GM12878 (cell line): ENCODE data around the gene DDX52. TPM values are rescaled to one million over a fixed set of nuclear protein-coding genes. Genes with fewer than 3 reads are reported as not detected.

Experiments used
- ATAC-seq: fragments of 200-7000 bp; cut with Tn5 transposase; 3 replicates; pipeline ENCODE4 v1.9.1; 2020; ENCODE audit warnings: mild to moderate bottlenecking, moderate library complexity
- BruUV-seq: library from RNA; stranded (reverse); fragments of 400-500 nt; replicated peaks from 2 replicates; lab custom pipeline; 2021; lab: Mats Ljungman, UMichigan
- CTCF ChIA-PET: fragments of 300-600 bp; sonication (Branson Sonifier 250); formaldehyde crosslinking; extraction: SDS; loops from one replicate; lab custom pipeline; 2021; ENCODE audit warnings: inconsistent platforms; lab: Yijun Ruan, JAX
- POLR2A ChIA-PET: fragments of 350-600 bp; formaldehyde crosslinking; extraction: SDS; loops from one replicate; lab custom pipeline; 2021; ENCODE audit warnings: inconsistent platforms; lab: Charles Lee
- RAD21 ChIA-PET: fragments of 300-600 bp; sonication (Branson Sonifier 250); formaldehyde crosslinking; loops from one replicate; lab custom pipeline; 2023; ENCODE audit warnings: antibody characterized with exemption; ENCODE audit not compliant: unreplicated experiment; lab: Charles Lee
- SMC1A ChIA-PET: fragments of 300-600 bp; sonication (Branson Sonifier 250); formaldehyde crosslinking; loops from one replicate; lab custom pipeline; 2023; ENCODE audit not compliant: unreplicated experiment, uncharacterized antibody; lab: Charles Lee
- DNase-seq: peaks from one replicate; pipeline ENCODE4 v3.0.0-alpha.2; 2011; ENCODE audit warnings: low read depth, low spot score
- FAIRE-seq: peaks from 3 replicates; lab custom pipeline; 2011; peaks lifted over from hg19 to GRCh38; lab: Jason Lieb, UNC
- H2AFZ ChIP-seq: 2 replicates; pipeline ENCODE4 v1.6.0; 2011; ENCODE audit warnings: low read depth, low read length, control low read depth; ENCODE audit not compliant: control insufficient read depth
- H3K27ac ChIP-seq: 2 replicates; pipeline ENCODE4 v1.5.1; 2011; ENCODE audit warnings: control low read depth; ENCODE audit not compliant: control insufficient read depth, insufficient read depth
- H3K27me3 ChIP-seq, 2 experiments: replicated peaks in 1 of 2; 2 replicates each; pipeline versions ENCODE4 v1.6.0 to v1.6.1; 2011; ENCODE audit warnings: low read length in 1 of 2; ENCODE audit not compliant: control insufficient read depth in 2 of 2, insufficient read depth in 2 of 2
- H3K36me3 ChIP-seq, 2 experiments: 2 replicates each; pipeline ENCODE4 v1.5.1; 2011; ENCODE audit warnings: low read length in 1 of 2; ENCODE audit not compliant: control insufficient read depth in 2 of 2, insufficient read depth in 2 of 2
- H3K4me1 ChIP-seq: 2 replicates; pipeline ENCODE4 v1.6.1; 2011; ENCODE audit warnings: mild to moderate bottlenecking, low read length, moderate library complexity, mixed read lengths; ENCODE audit not compliant: control insufficient read depth, insufficient read depth
- H3K4me2 ChIP-seq: 2 replicates; pipeline ENCODE4 v1.6.0; 2011; ENCODE audit warnings: control low read depth; ENCODE audit not compliant: control insufficient read depth, insufficient read depth
- H3K4me3 ChIP-seq: fragments of 200-600 bp; sonication (generic); 2 replicates; pipeline ENCODE4 v1.5.1; 2016
- H3K79me2 ChIP-seq: 2 replicates; pipeline ENCODE4 v1.6.0; 2011; ENCODE audit warnings: low read length; ENCODE audit not compliant: control insufficient read depth, insufficient read depth
- H3K9ac ChIP-seq: 2 replicates; pipeline ENCODE4 v1.8.0; 2011; ENCODE audit warnings: low read length, control low read depth, mixed read lengths; ENCODE audit not compliant: control insufficient read depth, insufficient read depth
- H3K9me3 ChIP-seq: replicated peaks from 3 replicates; pipeline ENCODE4 v1.5.1; 2011; ENCODE audit warnings: mild to moderate bottlenecking, low read length; ENCODE audit not compliant: control insufficient read depth, insufficient read depth
- H4K20me1 ChIP-seq: 2 replicates; pipeline ENCODE4 v1.6.0; 2011; ENCODE audit not compliant: control insufficient read depth, insufficient read depth
- ATF7 ChIP-seq: fragments of 450-650 bp; IDR thresholded peaks from 2 replicates; pipeline ENCODE4 v1.6.1; 2016; ENCODE audit warnings: low read depth, mild to moderate bottlenecking
- BCL11A ChIP-seq: IDR thresholded peaks from 2 replicates; pipeline ENCODE4 v1.6.1; 2011; ENCODE audit warnings: low read depth, low read length
- HDAC6 ChIP-seq: fragments of 200-600 bp; sonication (generic); IDR thresholded peaks from one replicate; pipeline ENCODE4 v1.8.0; 2017; ENCODE audit warnings: antibody characterized with exemption; ENCODE audit not compliant: unreplicated experiment
- MTA2 ChIP-seq: fragments of 450-650 bp; IDR thresholded peaks from 2 replicates; pipeline ENCODE4 v1.6.1; 2016; ENCODE audit warnings: low read depth, mild to moderate bottlenecking, moderate library complexity
- MTA3 ChIP-seq: IDR thresholded peaks from 2 replicates; pipeline ENCODE4 v1.6.1; 2012; ENCODE audit warnings: low read length, inconsistent platforms, borderline replicate concordance
- MXI1 ChIP-seq: fragments of 150-350 bp; IDR thresholded peaks from 2 replicates; pipeline ENCODE4 v1.6.1; 2011; ENCODE audit warnings: low read depth, mild to moderate bottlenecking, inconsistent platforms, low read length, improper control_type of control experiment
- PAX8 ChIP-seq: fragments of 450-650 bp; IDR thresholded peaks from 2 replicates; pipeline ENCODE4 v1.6.1; 2017; ENCODE audit warnings: mild to moderate bottlenecking, moderate library complexity
- SUPT20H ChIP-seq: IDR thresholded peaks from 2 replicates; pipeline ENCODE4 v1.6.1; 2011; ENCODE audit warnings: low read depth, mild to moderate bottlenecking, low read length, moderate library complexity, borderline replicate concordance; ENCODE audit not compliant: control insufficient read depth
- SUZ12 ChIP-seq: fragments of 200-600 bp; sonication (generic); IDR thresholded peaks from one replicate; pipeline ENCODE4 v1.6.1; 2018; ENCODE audit warnings: antibody characterized with exemption, mild to moderate bottlenecking; ENCODE audit not compliant: unreplicated experiment
- WGBS: methylation state at CpG from one replicate; pipeline ENCODE4 v1.1.6; 2016; ENCODE audit warnings: low lambda C conversion rate; ENCODE audit not compliant: insufficient replicate concordance, insufficient coverage; ENCODE audit errors: missing lambda C conversion rate; 5-methylcytosine and 5-hydroxymethylcytosine counted together
- in situ Hi-C: fragments of 300-500 bp; cut with MboI; formaldehyde crosslinking; loops from 9 replicates; pipeline ENCODE4 v1.14.3; 2018; ENCODE audit warnings: mixed read lengths
- intact Hi-C: fragments of 100-400 bp; cut with micrococcal nuclease; formaldehyde crosslinking; loops from one replicate; pipeline ENCODE4 v1.14.2; 2022; ENCODE audit not compliant: unreplicated experiment
- microRNA-seq: library from miRNA; unstranded; fragments of <30 nt; microRNA quantifications from one replicate; pipeline ENCODE4, GENCODE V29; 2018
- polyA plus RNA-seq, 11 experiments: library from polyadenylated mRNA; depleted of rRNA in 4 of 11; unstranded in 6 of 11; stranded (reverse) in 5 of 11; fragments of >200 nt; fragmentation: Nextera tagmentation in 4 of 11; fragmentation: Illumina TruSeq in 1 of 11; extraction: Ambion mirVana in 4 of 11; extraction: Trizol in 1 of 11; gene quantifications; 1 replicate in 1 of 11; 2 replicates in 10 of 11; pipeline versions ENCODE4 v1.2.1 to v1.2.3, GENCODE V29; 2011 to 2016; ENCODE audit warnings: inconsistent platforms in 2 of 11, missing spikeins in 2 of 11, low read depth in 1 of 11
- small RNA-seq: library from RNA; depleted of rRNA; stranded (forward); fragments of <200 nt; gene quantifications from one replicate; pipeline ENCODE3, GENCODE V24; 2014
- total RNA-seq, 4 experiments: library from RNA; depleted of rRNA in 3 of 4; stranded (reverse); fragments of >200 nt in 3 of 4; fragmentation: Illumina TruSeq in 1 of 4; extraction: Trizol in 1 of 4; gene quantifications; 2 replicates each; pipeline versions ENCODE4 v1.2.1 to v1.2.3, GENCODE V29; 2013 to 2021
- TF ChIP-seq, protein P1 (sequence below): IDR thresholded peaks from 2 replicates; pipeline ENCODE4 v1.6.1; 2011; ENCODE audit warnings: low read depth, mild to moderate bottlenecking, low read length, moderate library complexity, borderline replicate concordance; ENCODE audit errors: extremely low read depth

The DDX52 gene
- total and polyA plus RNA-seq, 10 of the 15 experiments (the other 5 are each of a cell fraction or from before 2014, with no cell fraction given), result 14.8 to 49.7 (median 26.3) TPM

DNA sequence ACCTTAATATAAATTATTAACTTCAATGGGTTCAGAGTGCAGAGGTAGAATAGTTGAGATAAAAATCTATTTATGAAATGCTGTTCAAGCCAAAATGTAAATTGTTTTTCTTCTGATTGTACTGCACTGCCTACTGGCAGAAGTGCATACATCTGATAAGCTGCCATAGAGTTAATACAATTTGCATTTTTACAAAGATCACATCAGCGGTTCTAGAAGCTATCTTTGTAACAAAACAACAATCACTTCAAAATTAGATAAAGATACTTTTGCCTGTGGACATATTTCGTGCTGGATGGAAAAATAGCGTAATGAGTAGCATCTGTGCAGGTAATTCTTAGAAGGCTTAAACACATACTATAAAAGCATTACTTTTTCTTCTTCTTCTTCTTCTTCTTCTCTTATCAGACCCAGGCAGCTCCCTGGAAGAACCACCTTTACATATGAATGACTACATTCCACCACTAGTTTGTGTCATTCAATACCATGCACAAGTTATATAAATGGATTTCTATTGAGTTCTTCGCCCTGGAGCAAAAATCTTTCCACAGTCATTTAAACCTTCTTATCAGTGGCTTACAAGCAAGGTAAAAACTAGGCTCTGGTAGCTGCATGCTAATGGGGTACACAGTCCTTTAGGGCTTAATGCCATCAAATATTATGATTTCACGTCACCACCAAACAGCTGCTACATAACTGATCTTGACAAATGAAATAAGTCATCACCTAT, 81.1 kb downstream of the DDX52 start:
- no TSS peak for BruUV-seq
- H3K36me3 ChIP-seq, result peaks cover 5 to 44% of the 10 kb centered on the region in 2 experiments
- SMC1A ChIA-PET, result interaction anchor here (0.9 kb wide), 1 partner anchor 48 kb away, joined by 3 read pairs; no protein-coding TSS in a partner anchor
- CTCF ChIA-PET, result no interaction called here
- no peaks in the 10 kb centered on the region for H3K9me3 ChIP-seq
- no peak overlapping the region for H2AFZ ChIP-seq
- no peaks in the 10 kb centered on the region for H3K4me1 ChIP-seq
- POLR2A ChIA-PET, result no interaction called here
- intact Hi-C loops, result no loop called here
- H3K4me2 ChIP-seq, result no peak overlapping the region
- H4K20me1 ChIP-seq, result no peaks in the 10 kb centered on the region
- ATAC-seq, result no peak
- in situ Hi-C loops, result loop anchor here (5.0 kb wide), 1 partner anchor 50 kb away; no protein-coding TSS in a partner anchor
- H3K27ac ChIP-seq, result no peak overlapping the region
- TF ChIP-seq MXI1, result no peak
- TF ChIP-seq SUZ12, result no peak
- TF ChIP-seq, protein P1, sequence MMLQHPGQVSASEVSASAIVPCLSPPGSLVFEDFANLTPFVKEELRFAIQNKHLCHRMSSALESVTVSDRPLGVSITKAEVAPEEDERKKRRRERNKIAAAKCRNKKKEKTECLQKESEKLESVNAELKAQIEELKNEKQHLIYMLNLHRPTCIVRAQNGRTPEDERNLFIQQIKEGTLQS, result no peak
- no peak for TF ChIP-seq PAX8
- no peak for TF ChIP-seq MTA2
- TF ChIP-seq HDAC6, result no peak
- TF ChIP-seq BCL11A, result no peak
- no peak for TF ChIP-seq ATF7
- no peak for TF ChIP-seq SUPT20H
- no peak for TF ChIP-seq MTA3
- RAD21 ChIA-PET, result no interaction called here
- H3K79me2 ChIP-seq, result no peaks in the 10 kb centered on the region
- WGBS, result over 99% methylated on average over 5 of the region's 5 CpGs
- no peak for DNase-seq
- H3K9ac ChIP-seq, result no peak overlapping the region
- H3K27me3 ChIP-seq, result no peaks in the 10 kb centered on the region
- no peak overlapping the region for H3K4me3 ChIP-seq
- no peak for FAIRE-seq

Small RNAs within 50 kb of the gene (microRNA-seq; reads per million reads assigned to microRNA genes)
- not detected for gene MIR378J

Small RNAs within 50 kb of the gene (small RNA-seq; reads per million reads assigned to genes)
- not detected for gene MIR378J

Other genes starting within 250 kb of the DDX52 start
- 33.0 and 33.5 TPM in 2 replicates for gene ACACA, start 236.6 kb downstream of the DDX52 start, total RNA-seq (2014; rRNA removed)
- gene ACACA, start 236.6 kb downstream of the DDX52 start, total RNA-seq (2014; rRNA removed; fragmentation: Illumina TruSeq; extraction: Trizol), result 40.7 and 50.7 TPM in 2 replicates
- gene ACACA, start 236.6 kb downstream of the DDX52 start, total RNA-seq (2021), result 66.4 and 74.2 TPM in 2 replicates
- gene ACACA, start 236.6 kb downstream of the DDX52 start, polyA plus RNA-seq (2011; rRNA removed), result 45.4 and 46.5 TPM in 2 replicates
- gene ACACA, start 236.6 kb downstream of the DDX52 start, polyA plus RNA-seq (2014; fragmentation: Illumina TruSeq; extraction: Trizol), result 33.6 and 38.6 TPM in 2 replicates
- 10 to 100 TPM; 12.9 to 14.7 TPM for gene ACACA, start 236.6 kb downstream of the DDX52 start, polyA plus RNA-seq (2014; fragmentation: Nextera tagmentation; extraction: Ambion mirVana)
- 30.5 and 33.2 TPM in 2 replicates for gene ACACA, start 236.6 kb downstream of the DDX52 start, polyA plus RNA-seq (2014; rRNA removed)
- 10 to 100 TPM; 27.7 to 30.4 TPM for gene ACACA, start 236.6 kb downstream of the DDX52 start, polyA plus RNA-seq (2016; fragmentation: Nextera tagmentation; extraction: Ambion mirVana)
- 19.6 and 25.1 TPM in 2 replicates for gene TADA2A, start 236.6 kb downstream of the DDX52 start, total RNA-seq (2014; rRNA removed)
- gene TADA2A, start 236.6 kb downstream of the DDX52 start, total RNA-seq (2014; rRNA removed; fragmentation: Illumina TruSeq; extraction: Trizol), result 27.5 and 34.3 TPM in 2 replicates
- 34.6 and 35.2 TPM in 2 replicates for gene TADA2A, start 236.6 kb downstream of the DDX52 start, total RNA-seq (2021)
- 33.7 and 37.3 TPM in 2 replicates for gene TADA2A, start 236.6 kb downstream of the DDX52 start, polyA plus RNA-seq (2011; rRNA removed)
- 41.3 and 58.2 TPM in 2 replicates for gene TADA2A, start 236.6 kb downstream of the DDX52 start, polyA plus RNA-seq (2014; fragmentation: Illumina TruSeq; extraction: Trizol)
- gene TADA2A, start 236.6 kb downstream of the DDX52 start, polyA plus RNA-seq (2014; fragmentation: Nextera tagmentation; extraction: Ambion mirVana), result 10 to 100 TPM; 39.9 to 43.8 TPM
- gene TADA2A, start 236.6 kb downstream of the DDX52 start, polyA plus RNA-seq (2014; rRNA removed), result 25.4 and 29.8 TPM in 2 replicates
- gene TADA2A, start 236.6 kb downstream of the DDX52 start, polyA plus RNA-seq (2016; fragmentation: Nextera tagmentation; extraction: Ambion mirVana), result 10 to 100 TPM; 31.6 to 33.8 TPM
- 25.2 and 26.6 TPM in 2 replicates for gene DUSP14, start 153.6 kb downstream of the DDX52 start, total RNA-seq (2014; rRNA removed)
- 15.9 and 16.2 TPM in 2 replicates for gene DUSP14, start 153.6 kb downstream of the DDX52 start, total RNA-seq (2014; rRNA removed; fragmentation: Illumina TruSeq; extraction: Trizol)
- gene DUSP14, start 153.6 kb downstream of the DDX52 start, total RNA-seq (2021), result 14.5 and 15.6 TPM in 2 replicates
- gene DUSP14, start 153.6 kb downstream of the DDX52 start, polyA plus RNA-seq (2011; rRNA removed), result 21.5 and 24.7 TPM in 2 replicates
- gene DUSP14, start 153.6 kb downstream of the DDX52 start, polyA plus RNA-seq (2014; fragmentation: Illumina TruSeq; extraction: Trizol), result 18.0 and 24.1 TPM in 2 replicates
- gene DUSP14, start 153.6 kb downstream of the DDX52 start, polyA plus RNA-seq (2014; fragmentation: Nextera tagmentation; extraction: Ambion mirVana), result 10 to 100 TPM; 21.1 to 36.5 TPM
- 23.6 and 24.4 TPM in 2 replicates for gene DUSP14, start 153.6 kb downstream of the DDX52 start, polyA plus RNA-seq (2014; rRNA removed)
- 10 to 100 TPM; 29.2 to 30.4 TPM for gene DUSP14, start 153.6 kb downstream of the DDX52 start, polyA plus RNA-seq (2016; fragmentation: Nextera tagmentation; extraction: Ambion mirVana)
- 14.4 and 15.4 TPM in 2 replicates for gene SYNRG, start 34.0 kb downstream of the DDX52 start, total RNA-seq (2014; rRNA removed)
- gene SYNRG, start 34.0 kb downstream of the DDX52 start, total RNA-seq (2014; rRNA removed; fragmentation: Illumina TruSeq; extraction: Trizol), result 25.2 and 25.8 TPM in 2 replicates
- gene SYNRG, start 34.0 kb downstream of the DDX52 start, total RNA-seq (2021), result 32.5 and 40.4 TPM in 2 replicates
- 23.6 and 28.2 TPM in 2 replicates for gene SYNRG, start 34.0 kb downstream of the DDX52 start, polyA plus RNA-seq (2011; rRNA removed)
- 27.2 and 29.7 TPM in 2 replicates for gene SYNRG, start 34.0 kb downstream of the DDX52 start, polyA plus RNA-seq (2014; fragmentation: Illumina TruSeq; extraction: Trizol)
- gene SYNRG, start 34.0 kb downstream of the DDX52 start, polyA plus RNA-seq (2014; fragmentation: Nextera tagmentation; extraction: Ambion mirVana), result 1 to 10 TPM; 5.2 to 5.8 TPM
- 19.3 and 21.8 TPM in 2 replicates for gene SYNRG, start 34.0 kb downstream of the DDX52 start, polyA plus RNA-seq (2014; rRNA removed)
- 10 to 100 TPM; 30.7 to 36.7 TPM for gene SYNRG, start 34.0 kb downstream of the DDX52 start, polyA plus RNA-seq (2016; fragmentation: Nextera tagmentation; extraction: Ambion mirVana)
- gene HNF1B, start 101.6 kb upstream of the DDX52 start, total RNA-seq (2014; rRNA removed), result 0.82 and 0.96 TPM in 2 replicates
- 0.76 and 0.78 TPM in 2 replicates for gene HNF1B, start 101.6 kb upstream of the DDX52 start, total RNA-seq (2014; rRNA removed; fragmentation: Illumina TruSeq; extraction: Trizol)
- 2.6 and 2.7 TPM in 2 replicates for gene HNF1B, start 101.6 kb upstream of the DDX52 start, total RNA-seq (2021)
- gene HNF1B, start 101.6 kb upstream of the DDX52 start, polyA plus RNA-seq (2011; rRNA removed), result 7.3 and 12.7 TPM in 2 replicates
- 1.6 and 2.2 TPM in 2 replicates for gene HNF1B, start 101.6 kb upstream of the DDX52 start, polyA plus RNA-seq (2014; fragmentation: Illumina TruSeq; extraction: Trizol)
- under 1 TPM; 0.51 to 0.93 TPM for gene HNF1B, start 101.6 kb upstream of the DDX52 start, polyA plus RNA-seq (2014; fragmentation: Nextera tagmentation; extraction: Ambion mirVana)
- gene HNF1B, start 101.6 kb upstream of the DDX52 start, polyA plus RNA-seq (2014; rRNA removed), result 2.0 and 2.2 TPM in 2 replicates
- gene HNF1B, start 101.6 kb upstream of the DDX52 start, polyA plus RNA-seq (2016; fragmentation: Nextera tagmentation; extraction: Ambion mirVana), result 1 to 10 TPM; 1.6 to 2.3 TPM